NCI-H345 (cell line): ENCODE measurements around the gene MTFR1L.

ENCODE experiments used
- DNase-seq: peaks from one replicate; lab custom pipeline; 2025; lab: John Stamatoyannopoulos, UW

The MTFR1L gene

DNA sequence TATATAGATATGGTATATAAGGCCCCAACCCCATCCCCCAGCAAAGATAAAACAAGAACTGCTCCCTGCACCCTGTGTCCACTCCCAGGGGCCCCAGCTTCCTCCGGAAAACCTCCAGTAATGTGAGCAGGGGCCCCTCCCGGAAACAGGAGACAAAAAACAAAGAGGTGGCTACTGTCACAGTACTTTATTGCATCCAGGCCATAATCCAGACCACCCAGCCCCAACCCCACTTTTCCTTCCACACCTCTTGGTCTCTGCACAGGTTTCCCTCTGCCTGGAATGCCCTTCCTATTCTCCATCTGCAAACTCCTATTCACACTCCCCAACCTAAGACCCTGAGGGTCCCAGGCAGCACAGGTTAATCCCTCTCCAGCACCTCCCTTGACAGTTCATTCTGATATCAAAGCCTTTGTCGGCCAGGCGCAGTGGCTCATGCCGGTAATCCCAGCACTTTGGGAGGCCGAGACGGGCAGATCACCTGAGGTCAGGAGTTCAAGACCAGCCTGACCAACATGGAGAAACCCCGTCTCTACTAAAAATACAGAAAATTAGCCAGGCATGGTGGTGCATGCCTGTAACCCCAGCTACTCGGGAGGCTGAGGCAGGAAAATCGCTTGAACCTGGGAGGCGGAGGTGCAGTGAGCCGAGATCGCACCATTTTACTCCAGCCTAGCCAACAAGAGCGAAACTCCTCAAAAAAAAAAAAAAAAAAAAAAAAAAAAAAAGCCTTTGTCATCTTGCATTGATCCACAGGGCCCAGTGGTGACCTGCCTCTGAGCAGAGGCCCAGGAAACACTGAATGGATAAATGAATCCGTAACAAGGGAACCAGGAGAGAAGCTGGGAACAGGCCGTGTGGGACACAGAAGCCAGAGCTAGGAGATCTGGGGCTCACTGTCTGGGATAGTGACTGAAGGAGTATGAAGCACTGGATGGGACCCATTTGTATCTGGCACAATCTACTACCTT lies 41.8 kb downstream of the MTFR1L start:
- DNase-seq = no peak

DNA sequence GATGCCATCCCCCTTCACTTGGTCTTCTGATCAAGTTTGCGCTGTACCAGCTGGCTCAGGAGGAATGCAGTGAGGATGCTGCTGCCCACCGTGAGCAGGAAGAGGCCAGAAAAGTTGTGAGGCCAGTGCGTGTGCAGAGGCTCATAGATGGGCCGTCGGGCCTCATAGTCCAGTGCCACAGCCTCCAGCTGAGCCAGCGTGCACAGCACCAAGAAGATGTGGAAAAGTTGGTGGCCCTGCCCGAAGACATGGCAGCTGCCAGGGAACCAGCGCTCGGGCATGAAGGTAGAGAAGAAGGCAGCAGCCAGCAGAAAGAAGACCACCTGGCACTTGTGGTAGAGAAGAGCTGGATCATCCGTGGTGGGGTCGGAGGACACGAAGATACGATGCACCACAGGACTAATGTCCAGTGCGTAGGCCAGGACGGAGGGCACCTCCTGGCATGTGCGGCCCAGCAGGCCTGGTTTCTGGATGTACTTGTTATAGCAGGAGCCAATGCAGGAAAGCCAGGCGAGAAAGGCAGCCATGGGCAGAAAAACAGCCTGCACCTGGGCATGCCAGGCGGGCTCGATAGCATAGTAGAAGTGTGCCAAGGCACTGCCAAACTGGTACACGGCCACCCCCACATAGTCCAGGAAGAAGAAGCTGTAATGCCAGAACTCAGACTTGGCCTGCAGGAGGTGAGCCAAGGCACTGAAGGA lies 43.2 kb downstream of the MTFR1L start:
- no peak for DNase-seq

DNA sequence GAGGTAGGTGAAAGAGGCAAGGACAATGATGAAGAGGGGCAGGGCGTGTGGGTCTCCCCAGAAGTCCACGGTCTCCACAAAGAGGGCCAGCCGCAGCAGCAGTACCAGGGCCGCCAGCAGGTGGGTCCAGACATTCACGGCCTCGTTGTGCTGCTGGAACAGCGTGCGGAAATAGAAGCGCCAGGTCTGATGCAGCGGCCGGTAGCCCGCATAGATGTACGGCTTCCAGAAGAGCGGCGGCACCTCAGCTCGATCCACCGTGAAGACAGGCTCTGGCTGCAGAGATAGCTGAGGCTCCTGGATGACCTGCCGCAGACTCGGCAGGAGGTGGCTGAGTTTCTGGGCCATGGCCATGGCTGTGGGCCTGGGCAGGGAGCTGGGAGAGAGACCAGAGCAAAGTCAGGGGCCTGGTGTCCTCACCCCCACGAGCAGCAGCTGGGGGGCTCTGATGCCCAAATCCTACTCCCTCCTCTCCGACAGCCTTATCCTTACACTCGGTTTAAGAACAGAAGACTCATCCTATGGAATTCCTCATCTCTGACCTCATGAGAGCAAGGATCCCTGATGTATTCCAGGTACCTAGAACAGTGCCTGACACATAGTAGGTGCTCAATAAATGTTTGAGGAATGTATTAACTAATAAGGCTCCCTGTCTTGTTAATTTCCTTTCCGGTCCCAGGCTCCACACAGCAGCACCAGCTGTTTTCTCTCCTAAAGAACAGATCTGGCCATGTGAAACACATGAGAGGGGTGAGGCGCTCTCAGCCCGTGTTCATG lies 43.9 kb downstream of the MTFR1L start:
- DNase-seq = no peak

DNA sequence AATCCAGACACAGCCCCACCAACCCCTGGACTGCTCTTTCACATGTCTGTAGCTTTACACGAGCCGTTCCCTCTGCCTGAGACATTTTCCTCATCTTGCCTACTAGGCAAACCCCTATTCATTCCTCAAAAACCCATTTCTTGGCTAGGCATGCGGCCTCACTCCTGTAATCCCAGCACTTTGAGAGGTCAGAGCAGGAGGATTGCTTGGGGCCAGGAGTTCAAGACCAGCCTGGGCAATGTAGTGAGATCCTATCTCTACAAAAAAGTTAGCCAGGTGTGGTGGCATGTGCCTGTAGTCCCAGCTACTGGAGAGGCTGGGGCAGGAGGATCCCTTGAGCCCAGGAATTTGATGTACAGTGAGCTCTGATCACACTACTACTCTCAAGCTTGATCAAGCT lies 44.7 kb downstream of the MTFR1L start:
- DNase-seq = no peak

DNA sequence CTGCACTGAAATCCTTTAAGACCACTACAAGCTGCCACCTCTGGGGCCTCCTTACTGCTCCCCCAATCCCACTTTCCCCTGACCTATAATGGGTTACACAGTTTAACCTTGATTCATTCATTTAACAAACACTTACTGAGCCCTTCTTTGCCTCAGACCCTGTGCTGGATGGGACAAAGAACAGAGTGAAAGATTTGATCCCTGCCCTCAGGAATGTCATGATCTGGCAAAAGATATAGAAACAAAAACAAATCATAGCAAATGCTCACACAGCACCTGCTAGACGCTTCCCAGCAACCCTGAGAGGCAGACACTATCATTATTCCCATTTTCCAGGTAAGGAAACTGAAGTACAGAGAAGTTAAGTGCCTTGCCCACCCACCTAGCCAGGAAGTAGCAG lies 46.5 kb downstream of the MTFR1L start:
- no peak for DNase-seq

DNA sequence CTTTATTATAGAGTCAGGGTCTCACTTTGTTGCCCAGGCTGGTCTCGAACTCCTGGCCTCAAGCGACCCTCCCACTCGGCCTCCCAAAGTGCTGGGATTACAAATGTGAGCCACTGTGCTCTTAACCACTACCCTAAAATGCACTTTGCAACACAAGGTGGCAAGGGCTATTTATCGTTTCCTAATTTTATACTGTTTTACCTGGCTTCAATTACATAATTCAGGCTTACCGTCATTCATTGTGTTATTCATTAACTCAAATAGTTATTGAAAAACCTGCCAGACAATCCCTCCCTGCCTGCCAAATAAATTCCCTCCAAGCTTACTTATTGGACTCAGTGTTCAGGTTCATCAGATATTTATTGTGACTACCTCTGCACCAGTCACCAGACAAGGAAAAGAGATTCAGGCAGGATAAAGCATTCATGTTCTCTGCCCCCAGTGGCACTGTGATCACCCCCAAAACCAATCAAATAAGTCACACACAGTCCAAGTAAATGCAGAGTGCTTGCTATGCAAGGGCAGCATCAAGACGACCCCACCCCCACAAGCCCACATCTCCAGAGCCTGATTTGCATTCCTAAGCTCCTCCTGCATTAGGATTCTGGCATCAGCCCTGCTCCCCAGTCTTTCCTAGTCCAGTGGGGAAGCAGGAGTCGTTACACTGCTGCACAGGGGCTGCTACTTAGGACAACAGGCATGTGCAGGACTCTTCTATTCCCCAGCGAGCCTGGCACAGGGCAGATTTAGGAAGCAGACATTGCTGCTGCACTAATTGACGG lies 47.6 kb downstream of the MTFR1L start:
- DNase-seq = no peak

DNA sequence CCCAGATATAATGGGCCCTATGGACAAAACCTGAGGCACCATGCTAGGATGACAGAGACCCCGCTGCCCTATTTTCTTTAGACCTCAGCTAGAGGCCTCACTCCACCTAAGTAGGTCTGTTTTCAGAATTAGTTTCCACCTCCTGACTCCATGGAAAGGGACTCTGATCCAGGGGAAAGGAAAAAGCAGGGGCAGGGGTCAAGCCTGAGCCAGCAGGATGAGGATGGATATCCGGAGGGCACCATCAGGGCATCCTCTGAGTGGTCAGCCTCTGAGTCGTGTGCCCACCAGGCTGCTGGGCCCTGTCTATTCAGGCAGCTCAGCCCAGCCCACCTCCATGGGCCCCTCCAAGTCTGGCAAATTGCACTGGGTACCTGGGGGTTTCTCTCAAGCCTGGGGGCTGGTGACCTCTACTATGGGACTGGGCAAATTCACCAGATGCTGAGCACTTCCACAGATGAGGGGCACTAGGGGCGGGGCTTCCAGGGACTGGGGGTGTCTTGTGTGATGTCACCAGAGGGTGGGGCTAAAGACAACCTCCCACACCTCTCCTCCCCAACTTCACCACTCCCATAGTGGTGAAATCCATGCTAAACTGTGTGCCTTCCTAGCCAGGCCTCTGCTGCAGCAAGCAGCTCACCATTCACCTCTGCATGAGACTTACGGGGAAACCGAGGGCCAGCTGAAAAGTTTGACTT lies 50.3 kb downstream of the MTFR1L start:
- no peak for DNase-seq

DNA sequence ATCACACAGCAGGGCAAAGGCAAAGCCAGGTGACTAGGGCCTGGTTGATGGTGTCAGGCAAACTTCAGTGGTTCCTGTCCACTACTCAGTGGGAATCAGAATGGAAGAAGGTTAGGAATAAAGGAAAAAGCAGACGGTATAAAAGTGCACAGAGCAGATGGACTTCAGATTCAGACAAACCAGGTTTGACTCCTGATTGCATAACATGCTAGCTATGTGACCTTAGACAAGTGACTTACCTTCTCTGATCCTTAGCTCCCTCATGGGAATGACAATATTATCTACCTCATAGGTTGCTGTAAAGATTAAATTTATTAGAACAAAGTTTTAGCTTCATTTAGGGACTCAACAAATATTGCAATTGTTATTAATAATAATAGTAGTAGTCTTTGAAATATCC lies 50.9 kb downstream of the MTFR1L start:
- DNase-seq = no peak

DNA sequence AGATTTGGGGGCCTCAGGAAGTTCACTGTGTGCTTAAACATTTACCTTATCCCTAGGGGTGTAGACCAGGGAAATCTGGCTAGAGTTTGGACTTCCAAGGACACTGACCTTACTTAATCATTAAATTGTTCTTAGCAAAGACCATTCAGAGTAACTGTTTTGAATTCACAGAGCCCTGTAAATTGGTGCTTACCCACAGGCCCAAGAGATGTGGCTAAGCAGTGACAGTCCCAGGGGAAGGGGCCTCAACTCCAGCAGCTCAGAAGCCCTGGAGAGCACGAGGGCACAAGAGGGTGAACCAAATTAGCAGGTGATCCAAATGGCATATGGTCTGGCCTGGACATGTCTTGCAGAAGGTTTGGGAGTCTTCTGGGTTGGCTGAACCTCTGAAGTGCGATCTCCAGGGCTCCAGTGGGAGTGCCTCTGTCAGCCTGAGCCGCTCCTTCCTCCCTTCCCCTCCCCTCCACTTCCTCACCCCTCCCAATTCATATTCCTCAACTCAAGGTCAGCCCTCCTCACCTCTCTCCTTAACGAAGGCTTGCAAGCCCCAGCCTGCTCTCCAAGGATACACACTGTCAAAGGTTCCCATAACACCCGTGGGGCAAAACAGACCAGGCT lies 51.4 kb downstream of the MTFR1L start:
- DNase-seq = no peak

DNA sequence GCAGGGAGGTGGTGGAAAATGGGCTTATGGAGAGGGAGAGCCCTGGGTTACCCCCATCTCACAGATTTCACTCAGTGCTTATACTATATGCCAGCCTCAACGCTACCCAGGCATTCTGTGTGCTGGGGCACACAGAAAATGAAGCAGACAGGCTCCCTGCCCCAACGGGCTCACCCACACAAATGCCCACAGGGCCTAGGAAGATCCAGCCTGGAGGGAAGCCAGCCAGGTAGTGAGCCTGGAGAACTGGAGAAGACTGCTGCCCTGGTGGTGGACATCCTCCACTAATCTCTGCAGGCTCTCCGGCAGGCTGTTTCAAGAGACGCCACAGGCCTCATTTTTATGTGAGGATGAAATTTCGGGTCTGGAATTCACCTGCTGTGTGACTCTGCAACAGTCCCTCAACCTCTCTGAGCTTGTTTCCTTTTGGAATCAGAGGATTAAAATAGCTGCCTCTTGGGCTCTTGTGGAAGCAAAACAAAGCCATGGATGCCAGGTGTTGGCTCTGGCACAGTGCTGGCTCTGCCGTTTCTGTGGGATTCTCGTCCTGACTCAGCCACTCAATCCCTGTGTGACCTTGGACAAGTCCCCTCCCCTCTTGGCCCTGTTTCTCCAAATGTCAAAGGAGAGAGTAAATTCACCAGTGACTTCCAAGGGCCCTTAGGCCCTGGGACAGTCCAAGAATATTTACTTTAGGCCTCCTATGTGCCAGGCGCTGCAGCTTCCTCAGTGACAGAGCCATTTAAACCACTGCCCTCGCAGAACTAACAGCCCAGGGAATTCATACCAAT lies 52.1 kb downstream of the MTFR1L start:
- no peak for DNase-seq

DNA sequence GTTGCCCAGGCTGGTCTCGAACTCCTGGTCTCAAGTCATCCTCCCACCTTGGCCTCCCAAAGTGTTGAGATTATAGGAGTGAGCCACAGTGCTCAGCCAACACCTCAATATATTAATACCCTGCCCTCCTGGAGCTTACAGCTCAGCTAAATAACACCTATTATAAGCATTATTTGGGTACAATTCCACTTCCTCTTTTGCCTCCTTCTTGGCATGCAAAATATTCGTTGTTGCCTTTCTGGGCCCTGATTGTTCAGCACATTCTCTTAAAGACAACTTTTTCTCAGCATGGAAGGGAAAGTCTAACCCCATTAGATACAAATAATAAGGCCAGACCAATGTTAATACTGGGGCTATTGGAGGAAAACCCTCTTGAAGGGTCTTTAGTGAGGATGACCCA lies 53.0 kb downstream of the MTFR1L start:
- no peak for DNase-seq

DNA sequence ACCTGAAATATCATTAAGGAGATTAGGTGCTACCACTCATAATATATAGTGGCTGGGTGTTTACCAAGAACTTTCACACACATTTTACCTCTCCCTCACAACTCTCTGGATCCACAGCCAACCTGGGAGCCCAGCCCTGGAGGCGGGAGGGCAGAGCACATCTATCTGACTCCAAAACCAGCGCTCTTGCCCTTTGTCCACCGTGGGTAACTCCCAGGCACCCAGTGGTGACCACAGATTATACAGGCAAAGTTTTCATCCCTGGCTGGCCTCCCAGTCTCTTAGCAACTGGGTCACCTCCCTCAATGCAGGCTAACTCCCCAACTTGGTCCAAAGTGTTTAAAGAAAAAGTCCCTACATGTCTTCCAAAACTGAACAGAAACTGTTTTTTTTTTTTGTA lies 53.4 kb downstream of the MTFR1L start:
- no peak for DNase-seq

DNA sequence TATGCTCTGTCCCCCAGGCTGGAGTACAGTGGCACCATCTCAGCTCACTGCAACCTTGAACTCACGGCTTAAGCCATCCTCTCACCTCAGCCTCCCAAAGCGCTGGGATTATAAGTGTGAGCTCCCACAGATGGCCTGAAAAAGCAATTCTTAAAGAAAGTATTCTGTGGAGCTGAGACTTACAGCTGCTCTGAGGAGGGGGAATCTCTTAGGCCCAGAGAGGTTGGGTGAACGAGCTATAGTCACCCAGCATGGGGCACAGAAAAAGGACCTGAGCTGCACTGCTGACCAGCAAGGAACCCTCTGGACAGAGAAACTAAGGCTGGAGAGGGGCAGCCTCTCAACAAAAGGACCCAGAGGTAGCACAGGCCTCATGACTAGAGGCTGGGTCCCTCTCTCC lies 54.5 kb downstream of the MTFR1L start:
- no peak for DNase-seq

DNA sequence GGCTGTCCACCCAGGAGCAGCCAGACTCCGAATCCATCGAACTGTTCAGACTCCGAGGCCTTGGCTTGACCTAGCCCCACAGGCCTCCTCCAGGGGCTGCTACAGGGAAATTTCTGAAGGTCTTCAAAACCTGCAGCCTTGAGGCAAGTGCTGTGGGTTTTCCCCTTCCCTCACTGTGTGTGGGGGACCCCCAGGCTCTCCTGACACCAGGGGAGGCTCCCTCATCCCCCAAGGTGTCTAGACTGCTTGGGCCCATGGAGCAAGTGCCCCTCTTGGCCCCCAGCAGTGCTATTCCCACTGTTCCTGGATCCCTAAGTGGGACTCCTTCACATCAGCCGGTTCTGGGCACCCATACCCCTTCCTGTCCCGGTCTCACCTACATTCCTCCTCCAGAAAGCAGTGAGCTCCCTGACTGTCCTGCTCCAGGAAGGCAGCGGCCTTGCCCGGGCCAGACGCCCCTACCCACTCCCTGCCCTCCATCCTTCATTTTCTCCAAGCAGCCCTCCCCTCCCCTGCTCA lies 54.9 kb downstream of the MTFR1L start:
- DNase-seq = no peak

DNA sequence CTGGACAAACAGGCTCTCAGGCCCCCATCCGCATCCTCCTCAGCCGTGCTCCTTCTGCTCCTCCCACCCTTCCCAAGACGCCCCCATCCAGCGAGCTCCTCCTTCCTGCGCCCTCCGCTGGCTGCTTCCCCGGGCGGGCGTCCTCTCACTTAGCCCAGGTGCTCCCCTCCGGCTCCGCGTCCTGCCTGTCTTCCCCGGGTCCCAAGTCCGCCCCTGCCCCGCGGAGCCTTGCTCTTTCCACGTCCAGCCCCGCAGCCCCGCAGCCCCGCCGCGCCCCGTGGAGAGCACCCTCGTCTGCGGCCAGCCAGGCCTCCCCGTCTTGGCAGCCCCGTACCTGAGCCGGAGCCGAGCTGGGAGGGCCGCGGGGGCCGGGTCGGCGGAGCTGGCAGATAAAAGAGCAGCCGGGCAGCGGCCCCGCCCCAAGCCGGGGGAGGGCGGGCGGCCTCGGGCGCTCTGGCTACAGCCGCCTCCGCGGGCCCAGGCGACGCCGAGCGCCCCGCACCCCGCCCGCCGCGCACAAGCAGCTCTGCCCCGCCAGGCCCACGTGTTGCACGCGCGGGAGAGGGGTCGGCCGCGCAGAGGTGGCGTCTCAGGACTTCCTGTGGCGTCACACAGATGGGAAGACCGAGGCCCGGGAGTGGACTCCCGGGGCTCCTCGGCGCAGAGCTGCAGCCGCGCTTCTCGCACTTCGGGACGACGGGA lies 55.6 kb downstream of the MTFR1L start, which contains the start of gene PAQR7:
Gene PAQR7 (minus strand): TSS at position 555 of the 702 bp plus-strand sequence. CDS start 11,869 bp downstream, outside the sequence.
- DNase-seq = peak; percentile 33

DNA sequence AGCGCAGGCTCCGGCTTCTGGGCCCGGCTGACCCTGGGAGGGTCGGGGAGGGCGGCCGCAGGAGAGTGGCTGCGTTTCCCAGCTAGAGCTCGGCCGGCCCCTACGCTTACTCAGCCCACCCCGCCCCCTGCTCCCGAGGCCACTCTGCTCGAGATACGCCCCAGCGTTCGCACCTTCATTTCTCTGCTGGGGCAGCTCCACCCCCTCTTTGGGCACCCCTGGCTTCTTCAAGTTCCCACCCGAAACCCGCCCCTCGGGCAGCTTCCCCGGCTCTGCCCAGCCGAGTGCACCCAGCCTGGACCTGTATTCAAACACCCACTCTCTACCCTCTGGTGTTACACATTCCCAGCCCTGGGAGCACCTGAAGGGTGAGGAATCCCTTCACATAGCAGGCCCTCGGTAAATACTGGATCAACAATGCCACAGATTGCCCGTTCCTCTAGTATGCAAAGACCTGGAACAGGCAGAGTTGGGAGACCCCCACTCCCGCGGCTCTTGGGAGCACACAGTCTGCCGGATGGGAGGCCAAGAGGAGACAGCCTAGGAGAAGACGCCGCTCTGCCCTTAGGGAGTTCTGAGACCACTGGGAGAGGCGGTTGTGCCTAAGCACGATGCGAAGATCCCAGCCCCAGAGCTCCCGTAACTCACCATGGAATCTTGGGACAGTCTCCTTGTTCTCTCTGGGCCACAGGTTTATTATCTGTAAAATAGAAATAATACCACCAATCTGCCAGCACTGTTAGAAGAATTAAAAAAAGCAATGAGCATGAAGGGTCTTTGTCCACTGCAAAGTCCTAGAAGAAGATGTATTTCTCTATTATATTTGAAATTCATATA lies 56.3 kb downstream of the MTFR1L start:
- no peak for DNase-seq

DNA sequence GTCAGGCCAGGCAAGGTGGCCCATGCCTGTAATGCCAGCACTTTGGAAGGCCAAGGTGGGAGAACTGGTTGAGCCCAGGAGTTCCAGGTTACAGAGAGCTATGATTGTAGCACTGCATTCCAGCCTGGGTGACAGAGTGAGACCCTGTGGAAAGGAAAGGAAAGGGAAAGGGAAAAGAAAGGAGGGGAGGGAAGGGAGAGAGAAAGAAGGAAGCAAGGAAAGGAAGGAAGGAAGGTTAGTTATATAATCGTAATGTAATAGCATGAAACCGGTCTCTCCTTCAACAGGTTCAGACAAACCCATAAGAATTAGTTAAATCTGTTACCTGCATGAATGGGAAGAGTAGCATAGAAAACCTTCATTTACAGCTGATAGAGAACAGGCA lies 56.9 kb downstream of the MTFR1L start:
- no peak for DNase-seq

DNA sequence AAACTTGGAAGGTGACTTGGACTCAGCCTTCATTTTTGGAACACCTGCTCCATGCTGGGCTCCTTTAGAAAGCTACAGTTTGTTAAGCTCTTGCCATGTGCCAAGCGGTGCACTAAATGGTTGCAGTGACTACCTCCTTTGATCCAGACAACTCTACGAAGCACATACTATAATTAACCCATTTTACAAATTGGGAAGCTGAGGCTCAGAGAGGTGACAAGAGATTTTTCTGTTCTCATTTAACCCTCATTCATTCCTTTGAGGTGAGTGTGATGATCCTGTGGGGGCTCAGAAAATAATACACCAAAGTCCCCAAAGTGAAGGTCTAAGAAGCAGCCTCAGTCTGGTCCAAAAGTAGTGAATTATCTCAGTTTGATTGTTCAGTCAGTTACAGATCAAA lies 57.4 kb downstream of the MTFR1L start:
- DNase-seq = no peak
